B cell (primary cell): Measurements from ENCODE around the gene SIAH3. TPM values are rescaled to one million over a fixed set of nuclear protein-coding genes. Genes with fewer than 3 reads are reported as not detected.

Experiments
- ATAC-seq: fragments of 200-7000 bp; cut with Tn5 transposase; one replicate; pipeline ENCODE4 v1.10.0; 2021; ENCODE audit warnings: low read depth, mild to moderate bottlenecking, moderate number of reproducible peaks, moderate library complexity
- CTCF ChIA-PET: fragments of 350-600 bp; sonication (Branson Sonifier 250); formaldehyde crosslinking; loops from one replicate; lab custom pipeline; 2021; ENCODE audit warnings: antibody characterized with exemption, inconsistent platforms; lab: Charles Lee
- POLR2A ChIA-PET: fragments of 350-600 bp; sonication (Branson Sonifier 250); formaldehyde crosslinking; loops from one replicate; lab custom pipeline; 2021; ENCODE audit warnings: antibody characterized with exemption; lab: Charles Lee
- DNase-seq: peaks from one replicate; pipeline ENCODE4 v3.0.0; 2013
- H2AFZ ChIP-seq: 2 replicates; pipeline ENCODE4 v1.6.1; 2012; ENCODE audit warnings: mild to moderate bottlenecking, low read depth, low read length; ENCODE audit not compliant: insufficient read depth, poor library complexity, severe bottlenecking
- H3K27ac ChIP-seq, 2 donors: 1 replicate in 1 of 2; 2 replicates in 1 of 2; pipeline ENCODE4 v1.5.1; 2012 to 2013; ENCODE audit warnings: low read length in 2 of 2, mild to moderate bottlenecking in 2 of 2, moderate library complexity in 1 of 2
- H3K27me3 ChIP-seq, 4 experiments: fragments of 200-600 bp in 1 of 4; sonication (generic) in 1 of 4; replicated peaks in 1 of 4; 1 replicate in 2 of 4; 2 replicates in 2 of 4; pipeline versions ENCODE4 v1.6.1 to v1.7.0; 2013 to 2016; ENCODE audit warnings: low read length in 3 of 4, mild to moderate bottlenecking in 2 of 4, mixed read lengths in 1 of 4, moderate library complexity in 1 of 4; ENCODE audit not compliant: insufficient read depth in 4 of 4, control insufficient read depth in 3 of 4; ENCODE audit errors: control extremely low read depth in 1 of 4
- H3K36me3 ChIP-seq, 2 experiments: replicated peaks in 1 of 2; 1 replicate in 1 of 2; 2 replicates in 1 of 2; pipeline versions ENCODE4 v1.6.1 to v1.7.1; 2013; ENCODE audit warnings: low read length in 1 of 2; ENCODE audit not compliant: insufficient read depth in 2 of 2, control insufficient read depth in 1 of 2; ENCODE audit errors: control extremely low read depth in 1 of 2, extremely low read depth in 1 of 2
- H3K4me1 ChIP-seq, 2 donors: fragments of 200-600 bp in 1 of 2; sonication (generic) in 1 of 2; 1 replicate in 1 of 2; 2 replicates in 1 of 2; pipeline versions ENCODE4 v1.5.1 to v1.6.1; 2013 to 2017; ENCODE audit warnings: low read length in 2 of 2; ENCODE audit not compliant: control insufficient read depth in 2 of 2, insufficient read depth in 2 of 2
- H3K4me2 ChIP-seq: replicated peaks from 2 replicates; pipeline ENCODE3; 2012; ENCODE audit warnings: mild to moderate bottlenecking, low read depth, low read length; ENCODE audit not compliant: poor library complexity, severe bottlenecking
- H3K4me3 ChIP-seq, 5 experiments: fragments of 200-600 bp in 1 of 5; sonication (generic) in 1 of 5; 1 replicate in 3 of 5; 2 replicates in 2 of 5; pipeline versions ENCODE4 v1.5.1 to v1.7.0; 2011 to 2016; ENCODE audit warnings: low read length in 4 of 5, mild to moderate bottlenecking in 4 of 5, low read depth in 2 of 5, control low read depth in 1 of 5, moderate library complexity in 1 of 5; ENCODE audit not compliant: insufficient read depth in 1 of 5; ENCODE audit errors: control extremely low read depth in 1 of 5, extremely low read depth in 1 of 5
- H3K79me2 ChIP-seq: fragments of 200-600 bp; sonication (generic); one replicate; pipeline ENCODE4 v1.6.0; 2016; ENCODE audit warnings: low read length; ENCODE audit not compliant: control insufficient read depth, insufficient read depth
- H3K9ac ChIP-seq: fragments of 200-600 bp; sonication (generic); 2 replicates; pipeline ENCODE4 v1.6.1; 2017; ENCODE audit warnings: mild to moderate bottlenecking, low read length, moderate library complexity
- H3K9me3 ChIP-seq, 3 donors: one replicate each; pipeline versions ENCODE4 v1.6.1 to v1.7.1; 2013; ENCODE audit warnings: low read length in 2 of 3; ENCODE audit not compliant: control insufficient read depth in 2 of 3, insufficient read depth in 1 of 3; ENCODE audit errors: control extremely low read depth in 1 of 3
- H4K20me1 ChIP-seq: 2 replicates; pipeline ENCODE4 v1.6.0; 2012; ENCODE audit warnings: mild to moderate bottlenecking, low read length; ENCODE audit not compliant: insufficient read depth, control insufficient read depth, poor library complexity, severe bottlenecking
- H3K27ac Mint-ChIP-seq: one replicate; pipeline ENCODE4 v1.8.0; 2021; ENCODE audit warnings: mixed read lengths
- H3K27me3 Mint-ChIP-seq: one replicate; pipeline ENCODE4 v1.8.0; 2021; ENCODE audit warnings: mixed read lengths
- H3K4me1 Mint-ChIP-seq: one replicate; pipeline ENCODE4 v1.8.0; 2021; ENCODE audit warnings: mixed read lengths
- H3K4me3 Mint-ChIP-seq: one replicate; pipeline ENCODE4 v1.8.0; 2021; ENCODE audit warnings: mixed read lengths
- H3K9me3 Mint-ChIP-seq: one replicate; pipeline ENCODE4 v1.8.0; 2022; ENCODE audit warnings: mixed read lengths; ENCODE audit not compliant: insufficient read depth
- CTCF ChIP-seq: fragments of 200-600 bp; IDR thresholded peaks from one replicate; pipeline ENCODE4 v1.8.0; 2022; ENCODE audit warnings: antibody characterized with exemption, mild to moderate bottlenecking
- EZH2 ChIP-seq: IDR thresholded peaks from 2 replicates; pipeline ENCODE4 v1.6.1; 2012; ENCODE audit warnings: borderline replicate concordance, low read depth, mild to moderate bottlenecking, moderate library complexity, low read length; ENCODE audit not compliant: insufficient read depth, poor library complexity, severe bottlenecking
- WGBS: methylation state at CpG from one replicate; pipeline ENCODE4 v1.1.5; 2013; ENCODE audit warnings: missing lambda C conversion rate; ENCODE audit not compliant: insufficient coverage; 5-methylcytosine and 5-hydroxymethylcytosine counted together
- intact Hi-C: fragments of 100-400 bp; cut with micrococcal nuclease; formaldehyde crosslinking; loops from one replicate; pipeline ENCODE4 v1.10.0; 2022
- polyA plus RNA-seq: library from polyadenylated mRNA; depleted of rRNA; stranded (reverse); fragments of >200 nt; gene quantifications from 2 replicates; pipeline ENCODE4 v1.2.3, GENCODE V29; 2012
- total RNA-seq, 2 donors: library from RNA; stranded (reverse); fragments of 120-200 nt in 1 of 2; gene quantifications; 1 replicate in 1 of 2; 2 replicates in 1 of 2; pipeline versions ENCODE4 v1.2.3 to v1.2.4, GENCODE V29; 2013 to 2022

SIAH3 gene
- total and polyA plus RNA-seq, 2 donors (not counting 1 experiment from before 2014, with no cell fraction given), result not detected

GRCh38 chr13:45837111-45837510 lies 14.4 kb downstream of the SIAH3 start:
- H3K4me1 Mint-ChIP-seq, result no peaks in the 10 kb centered on the region
- DNase-seq (no peak), ATAC-seq (no peak)
- H3K9me3 Mint-ChIP-seq, result no peaks in the 10 kb centered on the region
- WGBS, result no CpG with 5 or more reads among the region's 1 CpG
- Histone ChIP-seq H3K27me3 (peaks cover 0 to 3% (median 0%) of the 10 kb centered on the region in 4 experiments), H4K20me1 (no peaks in the 10 kb centered on the region), H3K36me3 (no peaks in the 10 kb centered on the region), H3K4me1 (no peaks in the 10 kb centered on the region), H2AFZ (no peak overlapping the region), H3K79me2 (no peaks in the 10 kb centered on the region), H3K4me2 (no peak overlapping the region), H3K27ac (no peak overlapping the region), H3K9me3 (no peaks in the 10 kb centered on the region), H3K4me3 (no peak overlapping the region), H3K9ac (no peak overlapping the region)
- intact Hi-C loops, result no loop called here
- POLR2A ChIA-PET, result no interaction called here
- TF ChIP-seq EZH2 (no peak), CTCF (no peak)
- CTCF ChIA-PET, result no interaction called here
- H3K4me3 Mint-ChIP-seq, result no peak overlapping the region
- no peak overlapping the region for H3K27ac Mint-ChIP-seq
- no peaks in the 10 kb centered on the region for H3K27me3 Mint-ChIP-seq

GRCh38 chr13:45834411-45834994 lies 17.1 kb downstream of the SIAH3 start:
- Histone ChIP-seq H3K27me3 (peaks cover 0 to 3% (median 0%) of the 10 kb centered on the region in 4 experiments), H3K4me2 (no peak overlapping the region), H3K36me3 (no peaks in the 10 kb centered on the region), H3K9me3 (no peaks in the 10 kb centered on the region), H3K79me2 (no peaks in the 10 kb centered on the region), H4K20me1 (no peaks in the 10 kb centered on the region), H3K27ac (no peak overlapping the region), H3K4me3 (no peak overlapping the region), H3K9ac (no peak overlapping the region), H2AFZ (no peak overlapping the region), H3K4me1 (no peaks in the 10 kb centered on the region)
- H3K4me3 Mint-ChIP-seq, result no peak overlapping the region
- no peaks in the 10 kb centered on the region for H3K9me3 Mint-ChIP-seq
- intact Hi-C loops, result no loop called here
- CTCF ChIA-PET, result no interaction called here
- POLR2A ChIA-PET, result no interaction called here
- H3K4me1 Mint-ChIP-seq, result no peaks in the 10 kb centered on the region
- DNase-seq (no peak), ATAC-seq (no peak)
- TF ChIP-seq EZH2 (no peak), CTCF (no peak)
- peaks cover 9% of the 10 kb centered on the region for H3K27me3 Mint-ChIP-seq
- 81% methylated on average over 6 of the region's 7 CpGs for WGBS
- H3K27ac Mint-ChIP-seq, result no peak overlapping the region
